HG03521 (cell line): ENCODE data around the gene ZNF629.

Source experiments
- ATAC-seq: cut with Tn5 transposase; IDR thresholded peaks from one replicate; pipeline ENCODE4 v1.9.1; 2021; ENCODE audit warnings: mild to moderate bottlenecking, moderate library complexity; ENCODE audit not compliant: unreplicated experiment

Gene ZNF629

DNA sequence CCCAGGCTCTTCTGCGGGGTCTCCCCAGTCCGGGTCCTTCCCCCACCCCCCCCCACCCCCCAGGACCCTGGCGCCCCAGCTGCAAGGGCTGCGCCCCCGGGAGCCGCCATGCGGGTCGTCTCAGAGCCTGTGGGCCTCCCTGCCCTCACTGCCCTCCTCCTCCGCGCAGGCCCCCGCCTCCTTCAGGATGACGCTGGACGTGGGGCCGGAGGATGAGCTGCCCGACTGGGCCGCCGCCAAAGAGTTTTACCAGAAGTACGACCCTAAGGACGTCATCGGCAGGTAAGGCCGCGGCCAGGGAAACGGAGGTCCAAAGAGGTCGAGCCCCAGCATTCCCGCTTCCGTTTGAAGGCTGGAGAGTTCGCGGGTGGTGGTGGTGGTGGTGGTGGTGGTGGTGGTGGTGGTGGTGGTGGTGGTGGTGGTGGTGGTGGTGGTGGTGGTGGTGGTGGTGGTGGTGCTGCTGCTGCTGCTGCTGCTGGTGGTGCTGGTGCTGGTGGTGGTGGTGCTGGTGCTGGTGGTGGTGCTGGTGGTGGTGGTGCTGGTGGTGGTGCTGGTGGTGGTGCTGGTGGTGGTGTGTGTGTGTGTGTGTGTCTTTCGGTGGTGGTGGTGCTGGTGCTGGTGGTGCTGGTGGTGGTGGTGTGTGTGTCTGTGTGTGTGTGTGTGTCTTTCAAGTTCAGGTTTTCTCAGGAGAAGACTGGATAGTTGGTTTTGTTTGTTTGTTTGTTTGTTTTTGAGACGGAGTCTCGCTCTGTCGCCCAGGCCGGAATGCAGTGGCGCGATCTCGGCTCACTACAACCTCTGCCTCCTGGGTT lies 38.2 kb downstream of the ZNF629 start:
- ATAC-seq = no peak

DNA sequence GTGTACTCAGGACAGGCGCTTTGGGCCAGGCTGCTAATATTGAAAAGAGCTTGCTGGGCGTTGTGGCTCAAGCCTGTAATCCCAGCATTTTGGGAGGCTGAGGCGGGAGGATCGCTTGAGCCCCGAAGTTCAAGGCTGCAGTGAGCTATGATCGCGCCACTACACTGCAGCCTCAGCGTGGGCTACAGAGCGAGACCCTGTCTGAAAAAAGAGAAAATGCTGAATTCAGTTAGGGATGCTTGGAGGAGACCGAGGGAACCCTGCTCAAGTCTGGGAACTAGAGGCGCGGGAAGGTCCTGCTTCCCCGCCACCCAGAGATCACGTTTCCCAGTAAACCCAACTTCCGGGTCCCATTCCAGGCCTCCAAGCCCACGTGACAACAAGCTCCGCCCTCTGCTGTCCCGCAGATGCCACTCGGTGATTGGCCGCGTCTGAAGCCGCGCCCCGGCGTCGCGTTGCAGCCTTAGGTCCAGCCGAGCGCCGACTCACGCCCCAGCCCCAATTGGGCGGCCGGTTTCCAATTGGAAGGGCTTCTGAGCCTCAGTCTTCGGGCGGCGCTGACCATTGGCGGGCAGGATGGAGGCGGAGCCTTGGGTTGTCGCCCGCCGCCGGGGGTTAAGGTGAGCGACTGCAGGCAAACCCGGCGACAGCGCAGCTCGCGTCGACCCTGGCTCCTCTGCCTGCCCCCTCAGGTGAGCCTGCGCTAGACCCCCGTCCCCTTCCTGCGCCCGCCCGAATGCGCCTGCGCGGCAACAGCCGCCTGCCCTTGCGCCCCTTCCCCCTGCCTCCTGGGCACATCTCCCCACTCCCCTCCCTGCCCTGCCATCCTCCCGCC lies 39.0 kb downstream of the ZNF629 start, which contains the start of gene PHKG2:
Gene PHKG2 (plus strand): TSS at position 627 of the 835 bp plus-strand sequence. CDS start 396 bp downstream, outside the sequence.
- peak; percentile 96 for ATAC-seq

DNA sequence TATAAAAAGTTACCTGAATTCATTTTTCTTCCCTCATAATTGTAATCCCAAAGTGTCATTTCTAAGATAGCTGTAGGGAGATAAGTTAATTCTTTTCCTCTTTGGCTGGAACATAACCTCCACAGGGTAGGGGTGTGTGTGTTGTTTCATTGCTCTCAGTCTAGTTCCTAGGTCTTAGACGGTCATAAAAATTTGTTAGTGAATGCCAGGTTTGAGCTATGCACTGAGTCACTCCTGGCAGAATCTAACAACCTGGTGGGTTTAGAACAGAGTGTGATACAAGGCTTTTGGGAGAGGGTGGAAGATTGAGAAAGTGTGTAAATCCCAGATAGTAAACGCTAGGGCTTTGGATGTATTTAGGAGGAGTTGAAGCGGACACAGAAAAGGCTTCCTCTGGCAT lies 39.7 kb downstream of the ZNF629 start:
- no peak for ATAC-seq

DNA sequence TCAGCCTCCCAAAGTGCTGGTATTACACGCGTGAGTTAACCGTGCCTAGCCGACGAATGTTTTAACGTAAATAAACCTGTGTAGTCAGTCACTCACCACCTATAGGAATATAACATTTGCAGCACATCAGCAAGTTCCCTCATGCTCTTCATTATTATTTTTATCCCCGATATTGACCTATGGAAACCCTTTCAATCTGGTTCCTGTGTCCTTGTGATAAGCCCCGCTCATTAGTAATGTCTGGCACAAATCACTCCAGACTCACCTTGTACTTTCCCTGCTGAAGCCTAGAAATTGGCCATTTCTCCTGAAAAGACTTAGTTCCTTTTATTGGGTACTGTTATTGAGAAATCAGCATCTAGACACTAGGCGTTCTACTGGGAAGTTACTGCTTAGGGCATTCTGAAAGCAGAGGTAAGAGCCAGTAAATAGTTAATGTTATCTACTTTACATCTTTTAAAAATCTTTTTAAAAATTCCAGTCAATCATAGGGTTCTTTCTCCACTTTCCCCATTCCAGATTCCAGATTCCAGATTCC lies 40.3 kb downstream of the ZNF629 start:
- no peak for ATAC-seq

DNA sequence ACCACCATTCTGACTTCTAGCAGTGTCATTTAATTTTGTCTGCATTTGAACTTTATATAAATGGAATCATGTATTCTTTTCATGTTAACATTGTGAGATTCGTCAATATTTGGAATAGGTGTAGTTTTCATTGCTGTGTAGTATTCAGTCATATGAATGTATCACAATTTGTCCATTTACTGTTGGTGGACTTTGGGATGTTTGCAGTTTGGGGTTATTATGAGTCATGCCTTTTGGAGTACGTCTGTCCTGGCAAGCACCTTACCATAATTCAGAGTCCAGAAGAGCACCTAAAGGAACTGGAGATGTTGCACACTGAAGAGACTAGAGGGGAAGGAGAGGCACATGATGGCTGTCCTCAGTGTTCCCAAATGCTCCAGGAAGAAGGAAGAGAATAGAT lies 41.9 kb downstream of the ZNF629 start:
- no peak for ATAC-seq

DNA sequence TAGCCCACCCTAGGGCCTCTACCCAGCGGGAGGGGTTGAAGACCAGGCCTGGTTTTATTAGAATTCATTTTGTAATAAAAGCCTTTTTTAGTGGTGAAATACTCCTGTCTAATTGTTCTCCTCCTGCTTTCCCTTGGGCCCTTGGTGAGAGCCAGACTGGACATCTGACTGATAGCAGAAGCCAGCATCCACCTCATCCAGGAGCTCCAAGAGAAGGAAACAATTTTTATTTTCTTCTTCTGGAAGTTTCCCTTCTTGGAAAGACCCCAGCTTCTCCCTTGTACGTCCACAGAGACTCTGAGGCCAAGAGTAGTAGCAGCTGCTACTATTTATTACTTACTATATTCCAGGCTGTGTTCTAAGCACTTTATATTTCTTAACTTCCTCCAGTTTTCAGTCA lies 42.8 kb downstream of the ZNF629 start:
- ATAC-seq = no peak

DNA sequence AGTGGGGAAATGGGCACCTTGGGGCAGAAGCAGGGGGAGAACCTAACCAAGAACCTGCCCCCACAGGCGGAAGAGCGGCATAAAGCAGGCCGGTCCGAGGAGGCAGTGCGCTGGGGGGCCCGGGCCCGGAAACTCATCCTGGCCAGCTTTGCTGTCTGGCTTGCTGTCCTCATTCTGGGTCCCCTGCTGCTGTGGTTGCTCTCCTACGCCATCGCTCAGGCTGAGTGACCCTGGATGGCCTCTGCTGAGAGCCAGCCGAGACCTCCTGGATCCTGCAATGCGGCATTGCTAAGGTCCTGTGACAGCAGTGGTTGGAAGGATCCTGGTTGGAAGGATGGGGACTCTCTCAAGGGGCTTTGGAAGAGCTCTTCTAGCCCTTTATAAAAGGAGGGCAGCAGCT lies 43.3 kb downstream of the ZNF629 start:
- ATAC-seq = no peak

DNA sequence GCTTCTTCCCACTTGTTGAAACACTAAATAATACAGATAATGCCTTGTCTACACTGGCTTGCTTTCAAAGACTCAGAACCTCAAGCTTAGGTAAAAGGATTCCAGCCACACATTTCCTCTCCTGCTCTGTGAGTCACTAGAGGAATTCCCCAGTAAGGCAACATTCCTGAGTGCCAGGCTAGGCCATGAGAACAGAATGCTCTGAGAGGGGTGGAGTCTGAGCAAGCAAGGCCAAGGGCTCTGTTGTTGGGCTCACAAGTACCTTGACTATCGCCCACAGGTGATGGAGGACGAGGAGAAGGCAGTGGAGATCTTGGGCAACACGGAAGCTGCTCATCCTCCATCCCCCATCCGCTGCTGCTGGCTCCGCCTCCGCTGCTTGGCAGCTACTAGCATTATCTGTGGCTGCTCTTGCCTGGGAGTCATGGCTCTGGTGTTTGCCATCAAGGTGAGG lies 45.5 kb downstream of the ZNF629 start:
- no peak for ATAC-seq

DNA sequence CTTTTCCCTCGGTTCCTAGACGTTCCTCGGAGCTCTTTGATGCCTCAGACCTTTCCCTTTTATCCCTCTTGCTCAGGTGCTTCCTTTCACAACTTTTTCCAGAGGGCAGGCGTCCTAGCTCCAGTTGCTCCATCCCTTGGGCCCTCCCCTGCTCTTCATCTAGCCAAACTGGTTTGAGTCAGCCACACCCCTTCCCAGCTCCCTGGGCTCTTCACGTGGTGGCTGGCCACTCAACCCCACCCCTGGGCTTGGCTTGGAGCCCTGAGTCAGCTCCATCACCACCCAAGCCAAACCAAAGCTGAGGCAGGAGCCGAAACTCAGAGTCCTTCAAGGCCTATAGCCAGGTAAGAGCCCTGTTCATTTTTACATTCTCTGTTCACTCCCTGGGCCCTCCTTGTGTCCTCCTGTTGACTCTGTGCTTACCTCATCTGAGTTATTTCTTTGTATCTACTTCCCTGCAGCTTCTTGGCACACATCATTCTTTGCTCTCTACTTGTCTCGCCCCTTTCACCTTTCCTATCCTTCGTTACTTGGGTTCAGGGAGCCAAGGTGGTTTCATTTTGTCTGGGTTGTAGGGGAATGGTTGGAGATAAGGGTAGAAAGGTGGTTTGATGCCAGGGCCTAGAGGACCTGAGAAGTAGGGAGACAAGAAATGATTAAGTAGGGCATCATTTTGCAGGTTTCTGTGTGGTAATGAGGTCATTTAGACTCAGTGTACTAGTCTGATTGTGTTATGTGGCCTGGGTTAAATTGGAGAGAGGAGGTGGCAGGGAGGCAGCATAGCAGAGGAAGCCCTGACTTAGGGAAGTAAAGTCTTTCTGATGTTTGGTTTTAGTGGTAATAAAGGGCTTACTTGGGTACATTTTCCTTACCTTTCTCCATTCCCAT lies 46.4 kb downstream of the ZNF629 start:
- ATAC-seq = no peak

DNA sequence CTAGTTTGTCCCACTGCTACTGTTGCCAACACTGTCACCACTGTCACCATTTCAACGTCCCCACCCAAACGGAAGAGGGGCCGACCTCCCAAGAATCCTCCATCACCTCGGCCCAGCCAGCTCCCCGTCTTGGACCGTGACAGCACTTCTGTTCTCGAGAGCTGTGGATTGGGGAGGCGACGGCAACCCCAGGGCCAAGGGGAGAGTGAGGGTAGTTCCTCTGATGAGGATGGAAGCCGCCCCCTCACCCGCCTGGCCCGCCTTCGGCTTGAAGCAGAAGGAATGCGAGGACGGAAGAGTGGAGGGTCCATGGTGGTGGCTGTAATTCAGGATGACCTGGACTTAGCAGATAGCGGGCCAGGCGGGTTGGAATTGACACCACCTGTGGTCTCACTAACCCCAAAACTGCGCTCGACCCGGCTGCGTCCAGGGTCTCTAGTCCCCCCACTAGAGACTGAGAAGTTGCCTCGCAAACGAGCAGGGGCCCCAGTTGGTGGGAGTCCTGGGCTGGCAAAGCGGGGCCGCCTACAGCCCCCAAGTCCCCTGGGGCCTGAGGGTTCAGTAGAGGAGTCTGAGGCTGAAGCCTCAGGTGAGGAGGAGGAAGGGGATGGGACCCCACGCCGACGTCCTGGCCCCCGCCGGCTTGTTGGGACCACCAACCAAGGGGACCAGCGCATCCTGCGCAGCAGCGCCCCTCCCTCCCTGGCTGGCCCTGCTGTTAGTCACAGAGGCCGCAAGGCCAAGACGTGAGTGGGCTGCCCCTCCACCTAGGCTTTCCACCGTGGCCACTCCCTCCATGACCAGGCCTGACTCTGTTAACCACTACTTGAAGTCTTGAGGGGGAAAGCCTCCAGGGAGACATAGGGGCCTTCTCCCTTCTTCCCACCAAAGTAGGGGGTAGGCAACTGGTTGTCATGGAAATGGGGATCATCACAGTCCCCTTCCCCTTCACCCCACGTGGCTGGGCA lies 47.7 kb downstream of the ZNF629 start:
- ATAC-seq = no peak

DNA sequence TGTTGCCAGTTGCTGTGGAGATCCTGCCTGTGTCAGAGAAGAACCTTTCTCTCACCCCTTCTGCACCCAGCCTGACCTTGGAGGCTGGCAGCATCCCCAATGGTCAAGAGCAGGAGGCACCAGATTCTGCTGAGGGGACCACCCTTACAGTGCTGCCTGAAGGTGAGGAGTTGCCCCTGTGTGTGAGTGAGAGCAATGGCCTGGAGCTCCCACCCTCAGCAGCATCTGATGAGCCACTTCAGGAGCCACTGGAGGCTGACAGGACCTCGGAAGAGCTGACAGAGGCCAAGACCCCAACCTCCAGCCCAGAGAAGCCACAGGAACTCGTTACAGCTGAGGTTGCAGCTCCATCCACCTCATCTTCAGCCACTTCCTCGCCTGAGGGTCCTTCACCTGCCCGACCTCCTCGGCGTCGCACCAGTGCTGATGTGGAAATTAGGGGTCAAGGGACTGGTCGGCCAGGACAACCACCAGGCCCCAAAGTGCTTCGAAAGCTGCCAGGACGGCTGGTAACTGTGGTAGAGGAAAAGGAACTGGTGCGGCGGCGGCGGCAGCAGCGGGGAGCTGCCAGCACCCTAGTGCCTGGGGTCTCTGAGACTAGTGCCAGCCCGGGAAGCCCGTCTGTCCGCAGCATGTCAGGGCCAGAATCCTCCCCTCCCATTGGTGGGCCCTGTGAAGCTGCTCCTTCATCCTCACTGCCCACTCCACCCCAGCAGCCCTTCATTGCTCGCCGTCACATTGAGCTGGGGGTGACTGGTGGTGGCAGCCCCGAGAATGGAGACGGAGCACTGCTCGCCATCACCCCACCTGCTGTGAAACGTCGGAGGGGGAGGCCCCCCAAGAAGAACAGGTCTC lies 49.0 kb downstream of the ZNF629 start:
- no peak for ATAC-seq

DNA sequence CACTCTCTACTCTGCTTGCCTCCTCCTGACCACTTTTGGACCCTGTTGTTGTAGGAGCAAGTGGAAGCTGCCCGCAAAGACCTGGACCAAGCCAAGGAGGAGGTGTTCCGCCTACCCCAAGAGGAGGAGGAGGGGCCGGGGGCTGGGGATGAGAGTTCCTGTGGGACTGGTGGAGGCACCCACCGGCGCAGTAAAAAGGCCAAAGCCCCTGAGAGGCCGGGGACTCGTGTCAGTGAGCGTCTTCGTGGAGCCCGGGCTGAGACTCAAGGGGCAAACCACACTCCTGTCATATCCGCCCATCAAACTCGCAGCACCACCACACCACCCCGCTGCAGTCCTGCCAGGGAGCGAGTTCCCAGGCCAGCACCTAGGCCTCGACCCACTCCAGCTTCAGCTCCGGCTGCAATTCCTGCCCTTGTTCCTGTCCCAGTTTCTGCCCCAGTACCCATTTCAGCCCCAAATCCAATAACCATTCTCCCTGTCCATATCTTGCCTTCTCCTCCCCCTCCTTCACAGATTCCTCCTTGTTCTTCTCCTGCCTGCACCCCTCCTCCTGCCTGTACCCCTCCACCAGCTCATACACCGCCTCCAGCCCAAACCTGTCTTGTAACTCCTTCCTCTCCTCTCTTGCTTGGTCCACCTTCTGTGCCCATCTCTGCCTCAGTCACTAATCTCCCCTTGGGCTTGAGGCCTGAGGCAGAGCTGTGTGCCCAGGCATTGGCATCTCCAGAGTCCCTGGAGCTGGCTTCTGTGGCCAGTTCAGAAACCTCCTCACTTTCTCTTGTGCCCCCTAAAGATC lies 49.8 kb downstream of the ZNF629 start:
- ATAC-seq = no peak

DNA sequence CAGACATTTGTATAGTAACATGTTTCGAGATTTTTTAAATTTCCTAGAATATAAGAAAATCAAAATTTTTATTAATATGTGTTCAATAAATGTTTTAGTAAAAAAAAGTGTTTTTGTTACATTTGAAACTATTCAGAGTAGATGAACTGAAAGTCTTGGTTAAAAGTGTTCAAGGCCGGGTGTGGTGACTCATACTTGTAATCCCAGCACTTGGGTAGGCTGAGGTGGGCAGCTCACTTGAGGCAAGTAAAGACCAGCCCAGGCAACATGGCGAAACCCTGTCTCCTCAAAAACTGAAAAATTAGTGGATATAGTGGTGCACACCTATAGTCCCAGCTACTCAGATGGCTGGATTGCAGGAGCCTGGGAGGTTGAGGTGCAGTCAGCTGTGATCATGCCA lies 55.6 kb downstream of the ZNF629 start:
- ATAC-seq = no peak

DNA sequence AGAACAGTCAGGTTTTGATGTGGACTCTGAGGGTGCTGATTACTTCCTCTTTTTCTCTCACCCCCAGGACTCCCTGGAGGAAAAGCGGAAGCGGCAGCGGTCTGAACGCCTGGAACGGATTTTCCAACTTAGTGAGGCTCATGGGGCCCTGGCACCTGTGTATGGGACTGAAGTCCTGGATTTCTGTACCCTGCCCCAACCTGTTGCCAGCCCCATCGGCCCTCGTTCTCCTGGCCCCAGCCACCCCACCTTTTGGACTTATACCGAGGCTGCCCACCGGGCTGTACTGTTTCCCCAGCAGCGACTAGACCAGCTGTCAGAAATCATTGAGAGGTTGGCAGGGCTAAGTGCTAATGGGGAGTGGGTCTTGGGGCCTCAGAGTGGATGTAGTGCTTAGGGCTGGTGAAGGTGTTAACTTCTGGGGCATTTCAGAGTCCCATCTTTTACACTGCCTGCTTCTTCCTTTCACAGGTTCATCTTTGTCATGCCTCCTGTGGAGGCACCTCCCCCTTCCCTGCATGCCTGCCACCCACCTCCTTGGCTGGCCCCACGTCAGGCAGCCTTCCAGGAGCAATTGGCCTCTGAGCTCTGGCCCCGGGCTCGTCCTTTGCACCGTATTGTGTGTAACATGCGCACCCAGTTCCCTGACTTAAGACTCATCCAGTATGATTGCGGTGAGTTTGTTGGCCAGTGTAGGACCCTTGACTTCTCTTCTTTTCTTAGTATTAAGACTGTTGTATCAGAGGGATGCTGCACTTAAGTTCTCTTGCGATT lies 57.9 kb downstream of the ZNF629 start:
- no peak for ATAC-seq
